Measurements from ENCODE around the gene TMEM132A.

TMEM132A gene

GRCh38 chr11:60924110-60924905 is at the start of gene TMEM132A:
TSS of gene TMEM132A (plus strand) at chr11:60924460. CDS start at chr11:60924634, 174 bp downstream.
- peak; percentile 83 for DNase-seq

DNA sequence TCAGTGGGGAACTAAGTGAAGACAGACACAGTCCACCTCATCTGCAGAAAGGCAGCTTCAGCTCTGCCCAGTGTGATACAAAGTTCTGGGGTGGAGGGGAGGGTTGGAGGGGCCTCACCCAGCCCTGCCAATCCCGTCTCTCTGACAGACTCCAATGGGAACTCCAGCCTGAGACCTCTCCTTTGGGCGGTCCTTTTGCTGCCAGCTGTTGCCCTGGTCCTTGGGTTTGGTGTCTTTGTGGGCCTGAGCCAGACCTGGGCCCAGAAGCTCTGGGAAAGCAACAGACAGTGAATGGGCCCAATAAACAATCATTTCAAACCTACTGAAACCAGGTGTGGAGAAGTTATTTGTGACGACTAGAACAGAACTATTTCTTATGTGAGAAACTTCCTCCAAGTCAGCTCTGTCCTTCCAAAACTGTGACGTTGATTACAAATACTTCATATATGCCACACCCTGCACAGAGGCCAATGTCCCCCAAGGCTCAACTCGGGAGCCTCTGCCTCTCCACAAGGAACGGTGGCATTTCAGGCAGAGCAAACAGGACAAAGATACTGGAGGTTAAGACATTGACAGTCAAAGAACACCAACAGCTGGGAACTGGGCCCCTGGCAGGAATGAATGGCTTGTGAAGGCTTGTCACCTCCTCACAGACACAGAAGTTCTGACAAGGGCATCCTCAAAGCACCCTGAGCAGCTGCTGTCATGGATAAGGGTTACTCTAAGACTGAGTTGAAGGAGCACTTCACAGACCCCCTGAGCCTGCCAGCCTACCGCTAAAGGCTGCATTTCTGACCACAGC is 48.7 kb upstream of the TMEM132A start:
- DNase-seq, result no peak

DNA sequence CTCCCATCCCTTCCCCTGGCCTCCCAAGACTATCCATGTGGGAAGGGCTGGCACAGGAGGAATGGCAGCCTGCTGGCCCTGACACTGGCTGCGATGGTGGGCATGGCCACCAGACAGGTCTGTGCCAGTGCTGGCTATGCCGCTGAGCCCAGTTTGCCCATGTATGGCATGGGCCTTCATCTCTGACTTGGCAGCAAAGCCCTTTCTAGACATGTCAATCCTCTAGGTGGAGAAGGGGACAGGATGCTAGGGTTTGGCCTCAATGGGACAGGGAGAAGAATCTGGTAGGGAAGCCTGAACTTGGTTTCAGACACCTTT is 48.1 kb upstream of the TMEM132A start:
- no peak for DNase-seq

DNA sequence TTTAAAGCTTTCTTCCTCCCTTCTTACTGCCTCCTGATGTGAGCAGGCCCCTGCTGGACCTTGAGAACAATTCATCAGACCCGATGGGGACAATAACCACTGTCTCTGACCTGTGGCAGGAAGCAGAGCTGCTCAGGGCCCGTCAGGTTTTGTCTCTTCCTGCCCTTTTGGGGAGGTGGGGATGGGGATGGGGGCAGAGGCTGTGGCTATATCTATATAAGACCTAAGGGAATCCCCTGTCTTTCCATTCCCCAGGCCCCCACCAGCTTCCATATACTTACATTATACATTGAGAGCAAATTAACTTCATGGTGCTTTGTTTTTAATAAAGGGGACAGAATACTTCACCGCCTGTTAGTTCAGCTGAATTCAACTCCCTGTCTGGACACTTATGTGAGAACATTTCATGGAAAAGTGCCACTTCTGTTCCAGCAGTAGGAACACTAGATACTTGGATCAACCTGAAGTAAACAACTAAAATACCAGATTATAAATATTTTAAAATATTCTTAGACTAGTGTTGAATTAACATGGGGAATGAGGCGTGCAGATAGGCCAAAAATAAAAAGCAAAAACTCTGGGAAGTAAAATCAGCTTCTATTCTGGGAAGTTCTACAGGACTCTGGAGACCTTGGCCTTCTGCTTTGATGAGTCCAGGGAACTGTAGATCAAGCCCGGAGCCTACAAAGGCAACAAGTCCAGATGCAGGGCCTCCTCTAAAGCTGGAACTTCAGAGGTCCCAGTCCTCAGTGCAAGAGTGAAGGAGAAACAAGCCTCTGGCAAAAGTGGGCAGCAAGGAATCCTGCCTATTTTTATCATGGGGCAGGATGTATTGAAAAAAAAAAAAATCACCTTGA is 45.8 kb upstream of the TMEM132A start:
- no peak for DNase-seq

- DNase-seq, result no peak
These were observed 45.2 kb upstream of the TMEM132A start for GRCh38 chr11:60879104-60879503.

- DNase-seq, result no peak
These were observed 44.2 kb upstream of the TMEM132A start for GRCh38 chr11:60879971-60880588.

DNA sequence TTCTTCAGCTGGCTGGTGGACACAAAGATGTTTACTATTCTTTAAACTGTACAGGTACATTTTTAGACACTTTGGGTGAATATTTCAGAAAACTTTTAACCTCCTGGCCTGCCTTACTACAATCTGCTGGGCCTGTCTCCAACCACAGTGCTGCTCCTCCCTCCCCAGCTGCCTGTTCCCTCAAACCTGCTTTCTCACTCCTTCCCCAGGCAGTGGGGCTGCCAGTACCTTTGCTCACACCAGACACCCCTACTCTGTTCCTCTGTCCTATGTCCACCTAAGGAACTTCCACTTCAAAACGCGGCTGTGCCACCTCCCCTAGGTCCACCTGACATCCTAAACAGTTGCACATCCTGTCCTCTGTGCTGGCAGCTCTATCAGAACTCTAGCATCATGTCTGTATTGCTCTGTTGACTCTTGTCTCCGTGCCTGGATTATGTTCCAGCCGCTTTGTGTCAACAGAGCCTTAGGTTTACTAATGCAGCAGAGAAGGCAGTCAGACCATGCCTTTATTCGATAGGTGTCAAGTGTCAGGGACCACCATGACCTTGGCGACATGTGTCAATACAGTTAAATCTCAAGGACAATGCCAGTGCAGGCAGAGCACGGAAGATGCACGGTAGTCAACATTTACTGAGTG is 43.5 kb upstream of the TMEM132A start:
- peak; percentile 57 for DNase-seq

- DNase-seq, result peak; percentile 18
These were observed 36.7 kb upstream of the TMEM132A start for GRCh38 chr11:60887556-60887955.

- DNase-seq, result no peak
These were observed 34.4 kb upstream of the TMEM132A start for GRCh38 chr11:60889869-60890311.

DNA sequence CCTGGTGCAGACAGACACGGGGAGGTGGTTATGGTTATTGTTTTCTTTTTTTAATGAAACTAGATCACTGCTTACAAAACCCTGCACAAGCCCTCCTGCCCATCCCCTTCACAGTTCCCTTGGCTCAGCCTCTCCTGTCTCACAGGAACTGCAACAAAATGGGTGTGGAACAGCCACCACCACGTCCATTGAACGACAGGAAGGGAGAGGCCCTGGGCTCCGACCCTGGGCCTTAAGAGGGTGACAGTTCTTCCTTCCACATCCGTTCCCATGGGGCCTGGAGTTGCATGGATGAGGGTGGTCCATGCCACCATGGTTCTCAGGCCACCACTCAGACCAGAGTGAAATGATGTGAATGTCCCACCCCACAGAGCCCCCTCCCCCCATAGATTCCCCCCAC is 33.6 kb upstream of the TMEM132A start:
- DNase-seq, result no peak

GRCh38 chr11:60891103-60891741 is 33.0 kb upstream of the TMEM132A start:
- DNase-seq, result no peak

DNA sequence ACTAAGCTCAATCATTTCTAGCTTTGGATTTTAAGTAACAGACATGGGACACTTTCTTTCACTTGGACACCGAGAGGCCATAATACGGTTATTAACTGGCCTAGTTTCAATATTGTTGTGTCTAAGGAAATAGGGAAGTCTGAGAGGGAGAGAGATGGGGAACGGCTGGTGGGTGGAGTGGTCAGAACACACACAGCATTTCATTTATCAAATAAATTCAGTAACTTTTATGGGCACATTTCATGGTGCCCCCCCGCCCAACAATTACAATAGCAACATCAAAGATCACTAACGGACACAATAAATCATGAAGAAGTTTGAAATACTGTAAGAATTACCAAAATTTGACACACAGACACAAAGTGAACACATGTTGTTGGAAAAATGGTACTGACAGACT is 28.6 kb upstream of the TMEM132A start:
- no peak for DNase-seq

DNA sequence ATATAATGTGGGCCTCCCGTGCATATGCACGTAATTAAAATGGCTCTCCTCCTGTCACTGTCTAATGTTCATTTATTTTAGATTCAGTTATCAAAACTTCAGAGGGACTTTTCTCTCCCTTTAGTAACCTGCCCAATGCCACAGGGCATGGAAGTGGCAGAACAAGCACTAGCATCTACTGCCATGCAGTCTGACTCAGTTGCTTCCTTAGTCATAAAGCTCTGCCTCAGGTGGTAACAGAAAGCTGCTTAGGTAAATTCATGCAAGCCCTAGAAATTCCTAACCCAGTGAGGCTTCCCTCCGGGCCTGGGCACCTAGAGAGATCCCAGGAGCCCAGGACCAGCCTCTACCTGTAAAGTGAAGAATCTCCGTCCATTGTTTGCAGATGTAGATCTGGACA is 26.8 kb upstream of the TMEM132A start:
- DNase-seq, result no peak

DNA sequence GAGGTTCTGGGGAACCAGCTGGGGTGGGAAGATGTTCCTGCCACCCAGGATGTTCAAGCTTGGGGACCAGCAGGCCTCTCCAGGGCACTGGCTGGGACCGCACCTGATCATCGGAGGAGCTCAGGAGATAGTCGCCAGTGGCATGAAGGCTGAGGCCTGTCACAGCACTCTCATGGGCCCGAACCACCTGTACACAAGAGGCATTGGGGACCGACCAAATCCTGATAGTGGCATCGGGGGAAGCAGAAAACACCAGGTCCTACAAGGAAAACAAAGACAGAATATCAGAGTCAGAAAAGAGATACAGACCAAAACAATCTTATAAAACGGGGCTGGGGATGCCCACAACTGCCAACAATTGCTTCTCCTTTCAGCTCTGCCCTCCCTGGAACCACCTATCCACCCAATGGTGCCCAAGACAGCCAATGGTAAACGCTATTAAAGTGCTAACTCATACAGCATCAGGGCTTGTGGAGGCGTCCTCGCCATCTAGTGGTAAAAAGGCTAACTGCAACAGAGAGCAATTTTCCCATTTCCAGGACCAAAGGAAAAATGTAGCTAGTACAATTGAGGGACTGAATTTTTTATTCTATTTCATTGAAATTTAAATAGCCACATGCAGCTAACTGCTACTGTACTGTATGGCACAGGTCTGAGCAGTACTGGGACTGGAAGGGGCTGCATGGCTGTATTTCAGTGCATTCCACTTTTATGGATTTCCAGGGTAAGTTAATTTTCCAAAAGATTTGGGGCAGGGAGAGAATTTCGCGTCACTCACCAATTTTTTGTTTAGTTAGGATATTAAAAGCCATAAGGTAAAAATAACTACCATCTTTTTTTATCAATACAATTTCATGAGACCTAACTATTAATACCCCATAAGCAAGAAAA is 25.0 kb upstream of the TMEM132A start:
- DNase-seq, result peak; percentile 46

GRCh38 chr11:60899977-60900376 is 24.3 kb upstream of the TMEM132A start:
- DNase-seq, result no peak

GRCh38 chr11:60900673-60901404 is 23.4 kb upstream of the TMEM132A start:
- no peak for DNase-seq

GRCh38 chr11:60902625-60903024 is 21.6 kb upstream of the TMEM132A start:
- DNase-seq, result no peak

DNA sequence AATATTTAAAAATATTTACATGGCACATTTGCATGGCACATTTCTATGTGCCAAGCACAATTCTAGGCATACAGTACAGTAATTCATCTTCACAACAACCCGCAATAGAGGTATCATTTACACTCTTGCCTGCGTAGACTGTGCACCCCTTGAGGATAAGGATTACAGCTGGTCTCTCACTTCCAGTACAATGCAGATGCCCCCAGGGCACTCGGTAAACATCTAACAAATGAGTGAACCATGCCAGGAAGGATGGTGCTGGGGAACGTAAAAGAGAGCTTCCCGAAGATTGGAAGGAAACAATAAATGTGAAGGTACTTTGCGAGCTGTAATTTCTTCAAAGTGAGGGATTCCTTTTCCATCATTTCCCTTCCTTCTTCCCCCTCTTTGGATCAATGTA is 19.2 kb upstream of the TMEM132A start:
- peak; percentile 43 for DNase-seq

DNA sequence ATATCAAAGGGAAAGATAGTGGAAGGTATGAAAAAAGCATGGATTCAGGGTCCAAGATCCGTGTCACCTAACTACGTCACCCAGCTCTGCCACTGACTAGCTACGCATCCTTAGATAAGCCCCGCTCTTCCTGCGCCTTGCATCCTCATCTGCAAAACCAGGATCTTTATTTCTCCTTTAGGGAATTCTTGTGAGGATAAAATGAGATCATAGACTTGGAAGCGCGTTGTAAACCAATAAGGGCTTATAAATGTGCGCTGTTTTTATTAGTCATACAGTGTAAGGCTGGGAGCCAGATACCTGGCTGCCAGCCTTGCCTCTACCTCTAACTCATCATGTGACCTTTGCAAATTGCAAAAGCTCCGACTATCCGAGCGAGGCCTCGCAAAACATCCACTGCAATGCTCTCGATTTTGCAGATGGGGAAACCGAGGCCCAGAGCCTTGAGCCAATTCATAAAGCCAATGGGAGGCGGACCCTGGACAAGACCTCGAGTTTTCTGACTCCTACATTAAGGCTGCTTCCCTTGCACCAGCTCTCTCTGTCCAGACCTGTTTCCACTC is 18.6 kb upstream of the TMEM132A start:
- no peak for DNase-seq
